ENCODE data around the gene SERPINA6. TPM values are rescaled to one million over a fixed set of nuclear protein-coding genes. Genes with fewer than 3 reads are reported as not detected.

SERPINA6 gene
- total and polyA plus RNA-seq, 7 donors, result not detected

GRCh38 chr14:94365624-94366023 is 42.5 kb upstream of the SERPINA6 start:
- no peaks in the 10 kb centered on the region for H3K36me3 ChIP-seq (ENCODE audit: insufficient read depth in 1 of 2, low read depth in 1 of 2)
- intact Hi-C loops (cut with DNase I), result loop anchor here in 1 of 2 donors (2.0 kb wide), 1 partner anchor 13 kb away; no protein-coding TSS in a partner anchor
- H3K27ac ChIP-seq, result no peak overlapping the region
- no peaks in the 10 kb centered on the region for H3K4me1 ChIP-seq
- DNase-seq (no peak), ATAC-seq (no peak)
- H3K9me3 ChIP-seq, result no peaks in the 10 kb centered on the region
- peaks cover 0 to 2% (median 0%) of the 10 kb centered on the region in 3 donors for H3K27me3 ChIP-seq (ENCODE audit: insufficient read depth in 3 of 3, low read length in 2 of 3)
- WGBS, 3 donors, result 76 to 81% (median 76%) methylated on average over 3 of the region's 3 CpGs
- TF ChIP-seq CTCF (IDR thresholded peaks at IDR 0.05), result no peak
- no peak overlapping the region for H3K4me3 ChIP-seq

DNA sequence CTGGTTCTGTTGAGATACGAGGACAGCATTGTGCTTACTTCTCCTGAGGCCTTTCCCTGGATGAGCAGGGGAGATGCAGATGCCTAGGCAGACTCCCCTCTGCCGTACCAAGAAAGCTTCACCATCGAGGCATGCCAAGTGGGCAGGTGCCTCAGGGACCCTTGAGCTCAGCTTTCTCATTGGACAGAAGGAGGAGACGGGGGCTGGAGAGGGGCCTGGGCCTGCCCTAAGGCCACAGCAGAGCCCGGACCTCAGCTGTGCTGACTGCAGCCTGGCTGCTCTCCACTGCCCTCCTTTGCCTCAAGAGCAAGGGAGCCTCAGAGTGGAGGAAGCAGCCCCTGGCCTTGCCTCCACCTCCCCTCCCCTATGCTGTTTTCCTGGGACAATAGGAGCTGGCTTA is 41.8 kb upstream of the SERPINA6 start:
- H3K4me1 ChIP-seq, result no peaks in the 10 kb centered on the region
- DNase-seq, result no peak

DNA sequence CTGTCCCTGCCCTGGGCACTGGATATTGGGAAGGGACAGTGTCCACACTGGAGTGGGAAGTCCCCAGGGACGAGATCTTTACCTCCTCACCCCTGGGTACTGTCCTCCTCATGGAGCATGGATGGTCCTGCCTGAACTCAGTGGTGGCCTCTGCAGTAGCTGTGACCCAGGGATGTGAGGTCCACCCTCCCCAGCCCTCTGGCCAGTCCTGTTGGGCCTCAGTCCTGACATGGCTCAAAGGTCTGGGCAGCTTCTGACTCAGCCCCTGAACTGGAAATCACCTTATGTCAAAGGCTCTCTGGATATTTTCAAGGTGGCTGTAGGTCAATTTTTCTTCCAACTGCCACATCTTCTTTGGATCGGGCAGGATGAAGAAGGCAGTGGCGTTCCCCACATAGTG is 40.9 kb upstream of the SERPINA6 start:
- TF ChIP-seq CTCF (IDR thresholded peaks at IDR 0.05), result no peak
- no peaks in the 10 kb centered on the region for H3K36me3 ChIP-seq (ENCODE audit: insufficient read depth in 1 of 2, low read depth in 1 of 2)
- H3K4me1 ChIP-seq, result no peaks in the 10 kb centered on the region
- intact Hi-C loops (cut with DNase I), result loop anchor here in 1 of 2 donors (2.0 kb wide), 1 partner anchor 15 kb away; no protein-coding TSS in a partner anchor
- no peak overlapping the region for H3K4me3 ChIP-seq
- DNase-seq, result no peak
- no peaks in the 10 kb centered on the region for H3K9me3 ChIP-seq
- no peak overlapping the region for H3K27ac ChIP-seq
- WGBS, 3 donors, result 75 to 80% (median 76%) methylated on average over 2 to 3 of the region's 3 CpGs
- no peak for ATAC-seq
- no peaks in the 10 kb centered on the region for H3K27me3 ChIP-seq (ENCODE audit: insufficient read depth in 3 of 3, low read length in 2 of 3)

More for the DNA sequence above, 41.8 kb upstream of the SERPINA6 start:
- intact Hi-C loops (cut with DNase I), result loop anchor here in 1 of 2 donors (2.0 kb wide), 1 partner anchor 14 kb away; no protein-coding TSS in a partner anchor
- 38 to 46% (median 43%) methylated on average over 5 of the region's 5 CpGs for WGBS, 3 donors
- no peak overlapping the region for H3K4me3 ChIP-seq
- no peak for ATAC-seq
- no peaks in the 10 kb centered on the region for H3K9me3 ChIP-seq
- TF ChIP-seq CTCF (IDR thresholded peaks at IDR 0.05), result no peak
- H3K36me3 ChIP-seq (ENCODE audit: insufficient read depth in 1 of 2, low read depth in 1 of 2), result no peaks in the 10 kb centered on the region
- no peak overlapping the region for H3K27ac ChIP-seq
- no peaks in the 10 kb centered on the region for H3K27me3 ChIP-seq (ENCODE audit: insufficient read depth in 3 of 3, low read length in 2 of 3)

DNA sequence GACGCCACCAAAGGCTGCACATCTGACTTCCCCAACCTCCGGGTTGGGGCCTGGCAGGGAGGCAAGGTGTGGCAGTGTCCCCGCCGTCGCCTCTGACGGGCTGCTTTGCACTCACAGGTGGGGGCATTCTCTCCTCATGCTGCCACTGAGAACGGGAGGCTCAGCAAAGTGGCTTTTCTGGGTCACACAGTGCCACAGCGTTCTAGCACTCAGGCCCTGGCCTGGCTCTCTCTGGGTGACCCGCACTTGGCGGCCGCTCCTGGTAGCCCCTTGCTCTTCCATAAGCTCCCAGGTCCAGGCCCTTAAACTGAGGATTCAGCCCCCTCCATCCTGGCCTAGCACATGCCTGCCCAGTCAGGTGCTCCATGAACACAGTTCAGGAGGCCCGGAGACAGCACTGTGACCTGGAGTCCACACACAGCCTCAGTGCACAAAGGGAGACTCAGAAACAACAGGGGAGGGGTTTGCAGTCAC is 40.1 kb upstream of the SERPINA6 start:
- H3K4me1 ChIP-seq, result no peaks in the 10 kb centered on the region
- DNase-seq, result no peak
- no peak overlapping the region for H3K27ac ChIP-seq
- WGBS, 3 donors, result 77 to 81% (median 80%) methylated on average over 12 of the region's 12 CpGs
- no peaks in the 10 kb centered on the region for H3K27me3 ChIP-seq (ENCODE audit: insufficient read depth in 3 of 3, low read length in 2 of 3)
- intact Hi-C loops (cut with DNase I), result loop anchor here in 1 of 2 donors (2.0 kb wide), 1 partner anchor 16 kb away; no protein-coding TSS in a partner anchor
- no peak for TF ChIP-seq CTCF (IDR thresholded peaks at IDR 0.05)
- H3K9me3 ChIP-seq, result no peaks in the 10 kb centered on the region
- H3K4me3 ChIP-seq, result no peak overlapping the region
- H3K36me3 ChIP-seq (ENCODE audit: insufficient read depth in 1 of 2, low read depth in 1 of 2), result no peaks in the 10 kb centered on the region
- no peak for ATAC-seq
